Articular chondrocyte of knee joint (primary cell): Measurements from ENCODE around the gene TGM1. TPM values are rescaled to one million over a fixed set of nuclear protein-coding genes. Genes with fewer than 3 reads are reported as not detected.

Experiments used
- small RNA-seq: library from RNA; depleted of rRNA; stranded (forward); fragments of <200 nt; gene quantifications from one replicate; pipeline ENCODE3, GENCODE V24; 2012
- total RNA-seq: library from RNA; depleted of rRNA; stranded (reverse); fragments of >200 nt; gene quantifications from 2 replicates; pipeline ENCODE4 v1.2.3, GENCODE V29; 2012

Gene TGM1
- total RNA-seq: 1.1 and 1.6 TPM in 2 replicates

GRCh38 chr14:24262821-24263733, at the start of gene TGM1:
TSS of gene TGM1 (minus strand) at chr14:24263177. CDS start at chr14:24262352, 825 bp downstream.

GRCh38 chr14:24310646-24311604, 47.9 kb upstream of the TGM1 start, which contains the start of gene LTB4R:
TSS of gene LTB4R (plus strand) at chr14:24311502. CDS start at chr14:24315652, 4,150 bp downstream.

GRCh38 chr14:24309538-24310264, 46.7 kb upstream of the TGM1 start, which contains the start of gene LTB4R2:
TSS of gene LTB4R2 (plus strand) at chr14:24310140. CDS start at chr14:24310665, 525 bp downstream.

GRCh38 chr14:24307575-24308341, 44.8 kb upstream of the TGM1 start, which contains the start of gene CIDEB:
TSS of gene CIDEB (minus strand) at chr14:24307977. CDS start at chr14:24307858, 119 bp downstream.

GRCh38 chr14:24299255-24300191, 36.5 kb upstream of the TGM1 start, which contains the start of the genes DHRS1 and NOP9:
TSS of gene DHRS1 (minus strand) at chr14:24299780. CDS start at chr14:24299106, 674 bp downstream.
TSS of gene NOP9 (plus strand) at chr14:24299850. CDS start at chr14:24299955, 105 bp downstream.

GRCh38 chr14:24271134-24271833, 8.3 kb upstream of the TGM1 start, which contains the start of gene RABGGTA:
TSS of gene RABGGTA (minus strand) at chr14:24271597. CDS start at chr14:24271115, 482 bp downstream.

GRCh38 chr14:24232645-24233537, 30.1 kb downstream of the TGM1 start, which contains the start of gene GMPR2:
TSS of gene GMPR2 (plus strand) at chr14:24232929. CDS start at chr14:24233254, 325 bp downstream.

GRCh38 chr14:24232121-24232644, 30.8 kb downstream of the TGM1 start, which contains the start of gene NEDD8:
TSS of gene NEDD8 (minus strand) at chr14:24232367. CDS start at chr14:24232267, 100 bp downstream.

GRCh38 chr14:24215495-24216344, 47.3 kb downstream of the TGM1 start, which contains the start of gene MDP1:
TSS of gene MDP1 (minus strand) at chr14:24216066. CDS start at chr14:24215955, 111 bp downstream.

GRCh38 chr14:24212924-24213865, 49.8 kb downstream of the TGM1 start, which contains the start of gene CHMP4A:
TSS of gene CHMP4A (minus strand) at chr14:24213488. CDS start at chr14:24213439, 49 bp downstream.

Small RNAs within 50 kb of the gene (small RNA-seq; reads per million reads assigned to genes)
- gene CHMP4A (not detected), gene MDP1 (not detected)

Other genes with a start within 250 kb of the TGM1 start
- 0.22 and 0.52 TPM in 2 replicates for gene CARMIL3, start 211.2 kb downstream of the TGM1 start, total RNA-seq
- under 0.01 TPM in 1 of 2 replicates, not detected in the other for gene CPNE6, start 191.6 kb downstream of the TGM1 start, total RNA-seq
- gene PCK2, start 168.9 kb downstream of the TGM1 start, total RNA-seq: 26.2 and 33.6 TPM in 2 replicates
- gene DCAF11, start 148.4 kb downstream of the TGM1 start, total RNA-seq: 53.7 and 56.6 TPM in 2 replicates
- 0.76 and 1.4 TPM in 2 replicates for gene NRL, start 148.2 kb downstream of the TGM1 start, total RNA-seq
- gene FITM1, start 132.5 kb downstream of the TGM1 start, total RNA-seq: 0.26 and 0.32 TPM in 2 replicates
- gene PSME1, start 127.0 kb downstream of the TGM1 start, total RNA-seq: 104 and 119 TPM in 2 replicates
- 9.5 and 11.9 TPM in 2 replicates for gene EMC9, start 121.6 kb downstream of the TGM1 start, total RNA-seq
- gene PSME2, start 116.6 kb downstream of the TGM1 start, total RNA-seq: 73.3 and 80.2 TPM in 2 replicates
- gene RNF31, start 115.7 kb downstream of the TGM1 start, total RNA-seq: 28.9 and 37.8 TPM in 2 replicates
- 76.1 and 78.0 TPM in 2 replicates for gene IRF9, start 101.9 kb downstream of the TGM1 start, total RNA-seq
- gene REC8, start 91.1 kb downstream of the TGM1 start, total RNA-seq: 1.3 and 1.8 TPM in 2 replicates
- 33.1 and 35.9 TPM in 2 replicates for gene IPO4, start 74.4 kb downstream of the TGM1 start, total RNA-seq
- 71.9 and 83.6 TPM in 2 replicates for gene TM9SF1, start 67.7 kb downstream of the TGM1 start, total RNA-seq
- gene TSSK4, start 57.5 kb downstream of the TGM1 start, total RNA-seq: 0.13 and 0.43 TPM in 2 replicates
- 35.3 and 35.8 TPM in 2 replicates for gene CHMP4A, start 49.7 kb downstream of the TGM1 start, total RNA-seq
- gene MDP1, start 47.1 kb downstream of the TGM1 start, total RNA-seq: 18.8 and 21.6 TPM in 2 replicates
- 104 and 115 TPM in 2 replicates for gene NEDD8, start 30.8 kb downstream of the TGM1 start, total RNA-seq
- 80.2 and 87.7 TPM in 2 replicates for gene GMPR2, start 30.2 kb downstream of the TGM1 start, total RNA-seq
- gene TINF2, start 20.6 kb downstream of the TGM1 start, total RNA-seq: 44.1 and 50.3 TPM in 2 replicates
- gene RABGGTA, start 8.4 kb upstream of the TGM1 start, total RNA-seq: 14.9 and 17.9 TPM in 2 replicates
- gene DHRS1, start 36.6 kb upstream of the TGM1 start, total RNA-seq: 11.9 and 12.6 TPM in 2 replicates
- 15.8 and 17.8 TPM in 2 replicates for gene NOP9, start 36.7 kb upstream of the TGM1 start, total RNA-seq
- gene CIDEB, start 44.8 kb upstream of the TGM1 start, total RNA-seq: 6.4 and 7.2 TPM in 2 replicates
- gene LTB4R2, start 47.0 kb upstream of the TGM1 start, total RNA-seq: 3.5 and 5.5 TPM in 2 replicates
- gene LTB4R, start 48.3 kb upstream of the TGM1 start, total RNA-seq: 1.9 and 2.4 TPM in 2 replicates
- gene ADCY4, start 71.9 kb upstream of the TGM1 start, total RNA-seq: 99.4 and 106 TPM in 2 replicates
- 180 and 256 TPM in 2 replicates for gene RIPK3, start 76.8 kb upstream of the TGM1 start, total RNA-seq
- gene NFATC4, start 105.0 kb upstream of the TGM1 start, total RNA-seq: 202 and 302 TPM in 2 replicates
- 14.0 and 14.4 TPM in 2 replicates for gene NYNRIN, start 135.8 kb upstream of the TGM1 start, total RNA-seq
- 6.1 and 7.5 TPM in 2 replicates for gene CBLN3, start 166.5 kb upstream of the TGM1 start, total RNA-seq
- 51.0 and 53.6 TPM in 2 replicates for gene KHNYN, start 166.8 kb upstream of the TGM1 start, total RNA-seq
- 13.4 and 15.2 TPM in 2 replicates for gene SDR39U1, start 179.6 kb upstream of the TGM1 start, total RNA-seq
- not detected in 2 replicates for gene CMA1, start 245.1 kb upstream of the TGM1 start, total RNA-seq